ENCODE data around the gene COPS2. TPM values are rescaled to one million over a fixed set of nuclear protein-coding genes. Genes with fewer than 3 reads are reported as not detected.

COPS2 gene
- total and polyA plus RNA-seq, 2 of the 13 experiments (the other 11 are each of a cell fraction or from before 2014, with no cell fraction given): 37.8 to 66.3 TPM

- ATAC-seq: no peak
- H3K4me1 ChIP-seq (ENCODE audit: insufficient read depth, low read length): no peaks in the 10 kb centered on the region
- no peak overlapping the region for H3K4me2 ChIP-seq (ENCODE audit: low read depth, low read length)
- no peak overlapping the region for H3K4me3 ChIP-seq (replicated peaks in 1 of 3; ENCODE audit: insufficient read depth in 1 of 3, low read depth in 2 of 3, low read length in 3 of 3)
- no TSS peak for BruUV-seq (replicated peaks)
- no peaks in the 10 kb centered on the region for H3K9me3 ChIP-seq (ENCODE audit: low read length)
- no peak overlapping the region for H3K27ac ChIP-seq (ENCODE audit: extremely low read length, insufficient read depth, low read length)
- no peak overlapping the region for H2AFZ ChIP-seq (ENCODE audit: low read length)
- H3K79me2 ChIP-seq (ENCODE audit: insufficient read depth, low read length): no peaks in the 10 kb centered on the region
- H3K36me3 ChIP-seq (replicated peaks in 1 of 2; ENCODE audit: control insufficient read depth in 1 of 2, insufficient read depth in 2 of 2, low read length in 2 of 2): peaks cover 0 to 2% of the 10 kb centered on the region in 2 experiments; a peak in 1 of 5 replicates
- no peak for FAIRE-seq
- H3K9ac ChIP-seq (ENCODE audit: insufficient read depth, low read depth, low read length): no peak overlapping the region
- intact Hi-C loops (cut with micrococcal nuclease; ENCODE audit: unreplicated experiment) (no loop called here), in situ Hi-C loops (cut with HindIII; ENCODE audit: extremely low pct_ligation_motif_present, low pct_unique_long_range_greater_than_20kb) (no loop called here)
- no peak for DNase-seq (ENCODE audit: low spot score)
- ChIA-PET CTCF (ENCODE audit: low intra/inter-chr PET ratio, low total read pairs) (no interaction called here), POLR2A (no interaction called here)
- TF ChIP-seq PLSCR1 (CRISPR knock-in tag; IDR thresholded peaks at IDR 0.05; ENCODE audit: borderline replicate concordance): no peak
- no peak for TF ChIP-seq GLI4 (CRISPR knock-in tag; IDR thresholded peaks at IDR 0.05; ENCODE audit: borderline replicate concordance)
- TF ChIP-seq ZNF326 (CRISPR knock-in tag; IDR thresholded peaks at IDR 0.05; ENCODE audit: borderline replicate concordance): no peak
- TF ChIP-seq KDM2A (CRISPR knock-in tag; IDR thresholded peaks at IDR 0.05; ENCODE audit: borderline replicate concordance, low read depth): no peak
- TF ChIP-seq SIN3A (IDR thresholded peaks at IDR 0.05; ENCODE audit: borderline replicate concordance, low read depth, low read length): no peak
- no peak for TF ChIP-seq BCLAF1 (IDR thresholded peaks at IDR 0.05)
- TF ChIP-seq GLMP (CRISPR knock-in tag; IDR thresholded peaks at IDR 0.05; ENCODE audit: borderline replicate concordance): no peak
- TF ChIP-seq ZBTB7B (CRISPR knock-in tag; IDR thresholded peaks at IDR 0.05): no peak
- no peak for TF ChIP-seq ZNF564 (CRISPR knock-in tag; IDR thresholded peaks at IDR 0.05)
- TF ChIP-seq RCOR2 (CRISPR knock-in tag; IDR thresholded peaks at IDR 0.05): no peak
- TF ChIP-seq ZNF225 (CRISPR knock-in tag; IDR thresholded peaks at IDR 0.05): no peak
- TF ChIP-seq ZNF382 (CRISPR knock-in tag; IDR thresholded peaks at IDR 0.05; ENCODE audit: borderline replicate concordance): no peak
- no peak for TF ChIP-seq ZFP62 (CRISPR knock-in tag; IDR thresholded peaks at IDR 0.05)
- TF ChIP-seq SUZ12 (IDR thresholded peaks at IDR 0.05; ENCODE audit: low read depth, low read length): no peak
- TF ChIP-seq ZNF331 (CRISPR knock-in tag; IDR thresholded peaks at IDR 0.05): no peak
- no peak for TF ChIP-seq ELF3 (CRISPR knock-in tag; IDR thresholded peaks at IDR 0.05)
- no peak for TF ChIP-seq ZNF282 (IDR thresholded peaks at IDR 0.05; ENCODE audit: partially characterized antibody)
- TF ChIP-seq MTA1 (CRISPR knock-in tag; IDR thresholded peaks at IDR 0.05; ENCODE audit: borderline replicate concordance): no peak
- no peak for TF ChIP-seq BORCS8-MEF2B (CRISPR knock-in tag; IDR thresholded peaks at IDR 0.05)
- H3K27me3 ChIP-seq (ENCODE audit: control insufficient read depth in 1 of 2, insufficient read depth in 2 of 2, low read length in 2 of 2): no peaks in the 10 kb centered on the region; a peak in 1 of 5 replicates
- no peaks in the 10 kb centered on the region for H4K20me1 ChIP-seq (ENCODE audit: insufficient read depth, low read length)
- 100% methylated on average over 1 of the region's 1 CpG for WGBS (ENCODE audit: low lambda C conversion rate)
Observed at GRCh38 chr15:49121901-49122300, 33.5 kb downstream of the COPS2 start.

Data from HepG2 (cell line).